ENCODE results near the gene CHRM4. TPM values are rescaled to one million over a fixed set of nuclear protein-coding genes. Genes with fewer than 3 reads are reported as not detected.

CHRM4 gene
- total RNA-seq, 2 experiments from 2014 or later, result not detected

DNA sequence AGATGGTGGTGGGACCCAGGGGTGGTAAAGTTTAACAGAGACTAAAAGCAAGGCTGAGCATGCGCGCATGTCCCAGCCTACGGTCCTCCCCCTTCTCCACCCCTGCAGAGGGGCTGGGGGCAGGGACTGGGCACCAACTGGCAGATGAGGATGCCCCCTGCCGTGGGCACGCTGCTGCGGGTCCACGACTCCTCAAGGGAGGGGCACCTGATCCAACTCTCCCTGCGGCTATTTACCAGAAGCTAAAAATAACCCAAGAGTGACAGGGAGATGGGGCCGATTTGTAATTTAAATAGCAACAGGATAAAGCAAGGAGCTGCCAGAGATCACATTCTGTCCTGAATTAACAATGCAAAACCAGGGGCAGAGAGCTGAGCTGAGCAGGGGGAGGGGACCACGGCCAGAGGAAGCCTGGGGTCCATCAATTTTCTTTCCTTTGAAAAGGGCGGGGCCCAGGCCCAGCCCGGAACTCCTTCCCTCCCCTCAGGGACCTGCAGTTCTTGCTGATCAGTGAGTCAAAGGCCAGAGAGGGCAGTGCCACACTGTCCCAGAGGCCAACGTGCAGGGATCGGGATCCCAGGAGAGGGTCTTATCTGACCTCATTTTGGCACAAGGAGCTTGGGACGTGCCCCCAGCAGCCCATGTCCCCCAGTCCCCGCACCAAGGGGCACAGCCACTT, 52.4 kb downstream of the CHRM4 start:
- H3K4me3 Mint-ChIP-seq, result no peak overlapping the region
- ChIA-PET POLR2A (interaction anchor here (0.6 to 0.9 kb wide), 3 partner anchors 9 to 29 kb away, joined by 3 read pairs; no protein-coding TSS in a partner anchor), CTCF (interaction anchor here (0.8 to 4.5 kb wide), 5 partner anchors 8 to 100 kb away, joined by 3 to 17 read pairs (median 5); partner anchors contain the start of gene DGKZ)
- ATAC-seq (no peak), DNase-seq (no peak)
- H3K27ac Mint-ChIP-seq, result no peak overlapping the region
- H3K27me3 Mint-ChIP-seq, result no peaks in the 10 kb centered on the region
- H3K9me3 Mint-ChIP-seq, result no peaks in the 10 kb centered on the region
- no peaks in the 10 kb centered on the region for H3K36me3 Mint-ChIP-seq (ENCODE audit: low read depth)
- intact Hi-C loops (cut with micrococcal nuclease), result no loop called here
- TF ChIP-seq, protein P1, sequence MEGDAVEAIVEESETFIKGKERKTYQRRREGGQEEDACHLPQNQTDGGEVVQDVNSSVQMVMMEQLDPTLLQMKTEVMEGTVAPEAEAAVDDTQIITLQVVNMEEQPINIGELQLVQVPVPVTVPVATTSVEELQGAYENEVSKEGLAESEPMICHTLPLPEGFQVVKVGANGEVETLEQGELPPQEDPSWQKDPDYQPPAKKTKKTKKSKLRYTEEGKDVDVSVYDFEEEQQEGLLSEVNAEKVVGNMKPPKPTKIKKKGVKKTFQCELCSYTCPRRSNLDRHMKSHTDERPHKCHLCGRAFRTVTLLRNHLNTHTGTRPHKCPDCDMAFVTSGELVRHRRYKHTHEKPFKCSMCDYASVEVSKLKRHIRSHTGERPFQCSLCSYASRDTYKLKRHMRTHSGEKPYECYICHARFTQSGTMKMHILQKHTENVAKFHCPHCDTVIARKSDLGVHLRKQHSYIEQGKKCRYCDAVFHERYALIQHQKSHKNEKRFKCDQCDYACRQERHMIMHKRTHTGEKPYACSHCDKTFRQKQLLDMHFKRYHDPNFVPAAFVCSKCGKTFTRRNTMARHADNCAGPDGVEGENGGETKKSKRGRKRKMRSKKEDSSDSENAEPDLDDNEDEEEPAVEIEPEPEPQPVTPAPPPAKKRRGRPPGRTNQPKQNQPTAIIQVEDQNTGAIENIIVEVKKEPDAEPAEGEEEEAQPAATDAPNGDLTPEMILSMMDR (IDR thresholded peaks at IDR 0.05), result no peak
- H3K4me1 Mint-ChIP-seq (ENCODE audit: low read depth), result peaks cover 39% of the 10 kb centered on the region

DNA sequence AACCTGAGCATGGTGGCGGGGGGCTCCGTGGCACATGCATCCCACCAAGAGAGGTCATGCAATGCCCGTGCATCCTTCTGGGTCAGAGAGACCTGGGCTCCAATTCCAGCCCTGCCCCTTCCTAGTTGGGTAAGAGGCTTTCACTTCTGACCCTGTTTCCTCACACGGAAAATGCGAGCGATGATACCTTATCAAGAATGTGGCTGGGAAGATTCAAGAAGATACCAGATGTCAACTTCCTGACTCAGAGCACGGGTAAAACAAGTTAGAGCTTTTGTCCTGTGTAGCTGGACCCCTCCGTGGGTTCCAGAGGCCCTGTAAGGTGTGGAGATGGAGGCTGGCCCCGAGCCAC, 53.0 kb downstream of the CHRM4 start:
- TF ChIP-seq, protein P1 (IDR thresholded peaks at IDR 0.05), result no peak
- Mint-ChIP-seq H3K4me1 (ENCODE audit: low read depth) (peaks cover 41% of the 10 kb centered on the region), H3K36me3 (ENCODE audit: low read depth) (no peaks in the 10 kb centered on the region), H3K27me3 (no peaks in the 10 kb centered on the region), H3K4me3 (no peak overlapping the region), H3K27ac (no peak overlapping the region), H3K9me3 (no peaks in the 10 kb centered on the region)
- intact Hi-C loops (cut with micrococcal nuclease), result no loop called here
- CTCF ChIA-PET, result interaction anchor here (0.8 to 4.5 kb wide), 3 partner anchors 8 to 14 kb away, joined by 3 to 17 read pairs (median 3); partner anchors contain the start of gene DGKZ
- POLR2A ChIA-PET, result interaction anchor here (0.6 to 0.9 kb wide), 2 partner anchors 10 to 30 kb away, joined by 3 read pairs; no protein-coding TSS in a partner anchor
- DNase-seq (no peak), ATAC-seq (peak; percentile 24)

DNA sequence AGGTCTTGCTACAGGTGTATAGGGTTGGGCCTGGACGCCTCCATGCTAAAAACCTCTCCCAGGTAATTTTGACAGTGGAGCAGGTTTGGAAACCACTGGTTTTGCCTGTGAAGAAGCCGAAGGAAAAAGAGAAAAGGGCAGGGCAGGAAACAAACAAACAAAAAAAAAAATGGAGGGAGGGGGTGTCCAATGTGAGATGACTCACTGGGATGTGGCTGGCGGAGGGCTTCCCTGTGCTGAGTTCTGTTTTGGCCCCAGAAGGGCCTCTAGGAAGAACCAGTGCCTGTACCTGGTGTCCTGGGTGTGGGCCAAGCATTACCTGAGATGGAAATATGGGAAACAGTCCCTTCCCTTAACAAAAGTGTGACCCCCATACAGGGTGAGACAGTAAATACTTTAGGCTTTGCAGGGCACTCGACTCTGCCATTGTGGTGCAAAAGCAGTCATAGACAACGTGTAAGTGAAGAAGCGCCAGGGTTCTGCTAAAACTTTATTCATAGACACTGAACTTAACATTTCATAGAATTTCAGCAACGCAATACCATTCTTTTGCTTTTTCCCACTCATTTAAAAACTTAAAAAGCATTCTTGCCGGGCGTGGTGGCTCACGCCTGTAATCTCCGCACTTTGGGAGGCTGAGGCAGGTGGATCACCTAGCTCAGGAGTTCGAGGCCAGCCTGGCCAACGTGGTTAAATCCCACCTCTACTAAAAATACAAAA, 53.8 kb downstream of the CHRM4 start:
- H3K27ac Mint-ChIP-seq, result no peak overlapping the region

DNA sequence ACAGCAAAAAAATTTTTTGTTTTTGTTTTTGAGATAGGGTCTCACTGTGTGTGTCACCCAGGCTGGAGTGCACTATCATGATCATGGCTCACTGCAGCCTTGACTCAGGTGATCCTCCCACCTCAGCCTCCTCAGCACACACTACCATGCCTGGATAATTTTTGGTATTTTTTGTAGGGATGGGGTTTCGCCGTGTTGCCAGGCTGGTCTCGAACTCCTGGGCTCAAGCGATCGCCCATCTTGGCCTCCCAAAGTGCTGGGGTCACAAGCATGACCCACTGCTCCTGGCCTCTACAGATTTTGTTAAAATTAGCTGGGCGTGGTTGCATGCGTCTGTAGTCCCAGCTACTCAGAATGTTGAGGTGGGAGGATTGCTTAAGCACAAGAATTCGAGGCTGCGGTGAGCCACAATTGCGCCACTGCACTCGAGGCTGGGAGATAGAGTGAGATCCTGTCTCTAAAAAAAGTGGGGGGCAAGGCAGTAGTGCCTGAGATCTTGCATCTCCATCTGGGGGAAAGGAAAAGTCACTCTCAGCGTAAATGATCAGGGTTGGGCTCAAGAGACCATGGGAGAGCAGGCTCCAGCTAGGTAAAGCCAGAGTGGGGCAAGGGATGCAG, 54.9 kb downstream of the CHRM4 start:
- H3K4me3 Mint-ChIP-seq, result no peak overlapping the region
- H3K27me3 Mint-ChIP-seq, result no peaks in the 10 kb centered on the region
- CTCF ChIA-PET, result interaction anchor here (1.0 to 4.5 kb wide), 3 partner anchors 9 to 15 kb away, joined by 3 to 17 read pairs (median 5); partner anchors contain the start of gene DGKZ
- POLR2A ChIA-PET, result no interaction called here
- intact Hi-C loops (cut with micrococcal nuclease), result no loop called here
- no peaks in the 10 kb centered on the region for H3K36me3 Mint-ChIP-seq (ENCODE audit: low read depth)
- peaks cover 38% of the 10 kb centered on the region for H3K4me1 Mint-ChIP-seq (ENCODE audit: low read depth)
- H3K9me3 Mint-ChIP-seq, result no peaks in the 10 kb centered on the region
- TF ChIP-seq, protein P1 (IDR thresholded peaks at IDR 0.05), result no peak
- H3K27ac Mint-ChIP-seq, result no peak overlapping the region
- ATAC-seq (no peak), DNase-seq (no peak)

More for the DNA sequence above, 53.8 kb downstream of the CHRM4 start:
- no peaks in the 10 kb centered on the region for H3K27me3 Mint-ChIP-seq
- CTCF ChIA-PET, result interaction anchor here (1.0 to 4.5 kb wide), 3 partner anchors 8 to 14 kb away, joined by 3 to 17 read pairs (median 5); partner anchors contain the start of gene DGKZ
- H3K9me3 Mint-ChIP-seq, result no peaks in the 10 kb centered on the region
- no peaks in the 10 kb centered on the region for H3K36me3 Mint-ChIP-seq (ENCODE audit: low read depth)
- intact Hi-C loops (cut with micrococcal nuclease), result no loop called here
- TF ChIP-seq, protein P1 (IDR thresholded peaks at IDR 0.05), result no peak
- DNase-seq (no peak), ATAC-seq (no peak)
- POLR2A ChIA-PET, result interaction anchor here (0.9 kb wide), 1 partner anchor 31 kb away, joined by 3 read pairs; no protein-coding TSS in a partner anchor
- no peak overlapping the region for H3K4me3 Mint-ChIP-seq
- peaks cover 40% of the 10 kb centered on the region for H3K4me1 Mint-ChIP-seq (ENCODE audit: low read depth)
